ENCODE results near the gene PRR18. TPM values are rescaled to one million over a fixed set of nuclear protein-coding genes. Genes with fewer than 3 reads are reported as not detected.
A peak's percentile ranks its signal among the peaks of the same experiment; 100 is the strongest.

Gene PRR18
- total RNA-seq, 2 donors from 2014 or later = 0.95 TPM; not detected in 1

DNA sequence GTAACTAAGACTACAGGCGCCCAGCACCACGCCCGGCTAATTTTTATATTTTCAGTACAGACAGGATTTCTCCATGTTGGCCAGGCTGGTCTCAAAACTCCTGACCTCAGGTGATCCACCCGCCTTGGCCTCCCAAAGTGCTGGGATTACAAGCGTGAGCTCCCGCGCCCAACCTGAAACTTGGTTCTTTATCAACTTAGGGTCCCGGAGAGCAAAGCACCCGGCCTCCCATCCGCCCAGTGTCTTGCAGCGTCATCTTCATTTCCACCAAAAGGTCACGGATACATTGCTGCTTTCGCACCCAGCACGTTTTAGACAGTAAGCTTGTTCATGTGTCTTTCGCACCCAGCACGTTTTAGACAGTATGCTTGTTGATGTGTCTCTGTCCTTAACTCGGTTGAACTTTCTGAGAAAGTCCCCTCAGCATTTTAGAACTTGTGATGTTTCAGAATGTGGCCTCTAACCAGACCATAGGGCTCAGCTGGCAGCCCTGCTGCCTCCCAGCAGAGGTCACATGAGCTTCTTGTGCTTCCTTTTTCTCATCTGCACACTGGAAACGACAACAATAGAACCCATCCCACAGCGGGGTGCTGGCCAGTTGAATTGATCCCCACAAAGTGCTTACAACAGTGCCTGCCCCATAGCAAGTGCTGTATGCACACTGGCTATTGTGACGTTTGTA lies 48.8 kb downstream of the PRR18 start:
- DNase-seq (ENCODE audit: low spot score) = no peak
- intact Hi-C loops (cut with DNase I) = no loop called here

DNA sequence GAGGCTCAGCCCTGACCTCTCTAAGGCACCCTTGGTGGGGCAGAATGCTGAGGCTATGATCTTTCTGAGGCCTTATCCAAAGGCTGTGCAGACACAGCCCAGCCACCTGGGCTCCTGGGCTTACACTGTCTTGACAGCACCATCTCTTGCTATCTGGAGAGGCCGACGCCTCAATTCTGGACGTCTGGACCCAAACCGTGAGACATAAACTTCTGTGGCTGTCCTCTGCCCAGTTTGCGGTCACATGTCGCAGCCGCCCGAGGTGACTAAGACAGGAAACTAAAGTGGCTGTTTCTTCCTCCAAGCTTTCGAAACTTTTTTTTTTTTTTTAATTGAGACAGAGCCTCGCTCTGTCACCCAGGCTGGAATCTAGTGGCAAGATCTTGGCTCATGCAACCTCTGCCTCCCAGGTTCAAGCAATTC lies 49.3 kb downstream of the PRR18 start:
- DNase-seq (ENCODE audit: low spot score) = peak; percentile 89
- intact Hi-C loops (cut with DNase I) = no loop called here

DNA sequence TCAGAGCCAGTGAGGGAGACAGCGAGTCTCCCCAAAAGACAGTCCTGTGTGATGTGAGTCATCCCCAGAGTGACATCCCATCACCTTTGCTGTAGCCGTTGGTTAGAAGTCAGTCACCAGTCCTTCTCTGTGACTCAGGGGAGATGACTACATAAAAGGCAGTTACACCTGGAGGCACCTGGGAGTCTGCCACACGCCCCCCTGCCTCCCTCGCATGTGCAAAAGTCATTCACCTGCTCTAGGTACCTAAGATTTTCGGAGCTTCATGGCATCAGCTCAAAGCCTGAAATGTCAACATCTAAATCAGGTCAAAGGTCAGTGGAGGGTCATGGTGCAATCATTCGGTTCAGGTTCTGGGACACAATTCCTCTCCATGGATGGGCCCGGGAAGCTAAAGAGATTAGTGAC lies 50.3 kb downstream of the PRR18 start:
- intact Hi-C loops (cut with DNase I) = no loop called here
- no peak for DNase-seq (ENCODE audit: low spot score)

Other genes with a start within 250 kb of the PRR18 start
- gene TBXT, start 140.5 kb downstream of the PRR18 start, total RNA-seq = not detected
- gene SFT2D1, start 34.2 kb upstream of the PRR18 start, total RNA-seq = 10 to 100 TPM; 28.6 to 29.2 TPM
- 10 to 100 TPM; 50.9 to 66.3 TPM for gene MPC1, start 74.5 kb upstream of the PRR18 start, total RNA-seq

All from posterior vena cava (tissue), 2 donors.